Measurements from ENCODE around the gene MECP2.
A peak's percentile ranks its signal among the peaks of the same experiment; 100 is the strongest.

MECP2 gene

GRCh38 chrX:154138857-154139256, 41.3 kb upstream of the MECP2 start:
- no peaks in the 10 kb centered on the region for H4K20me1 ChIP-seq (ENCODE audit: low read depth, low read length)
- no peak overlapping the region for H3K4me2 ChIP-seq (ENCODE audit: low read depth, low read length, poor library complexity, severe bottlenecking)
- H2AFZ ChIP-seq (ENCODE audit: low read depth, low read length, severe bottlenecking), result no peak overlapping the region
- TF ChIP-seq EZH2phosphoT487 (conservative IDR thresholded peaks at IDR 0.05; ENCODE audit: low read length) (no peak), CTCF (IDR thresholded peaks at IDR 0.05; ENCODE audit: insufficient read depth, low read length, poor library complexity, severe bottlenecking) (no peak)
- H3K79me2 ChIP-seq (ENCODE audit: insufficient read depth, low read length), result no peaks in the 10 kb centered on the region
- no peaks in the 10 kb centered on the region for H3K9me3 ChIP-seq (ENCODE audit: insufficient read depth, low read length)
- no peak overlapping the region for H3K27ac ChIP-seq (ENCODE audit: low read depth, low read length)
- H3K9me2 ChIP-seq (replicated peaks; ENCODE audit: insufficient read depth, low read length), result no peaks in the 10 kb centered on the region
- H3F3A ChIP-seq (ENCODE audit: insufficient read depth), result no peaks in the 10 kb centered on the region
- H3K36me3 ChIP-seq (ENCODE audit: low read length), result no peaks in the 10 kb centered on the region
- H3K27me3 ChIP-seq (ENCODE audit: low read length), result no peaks in the 10 kb centered on the region
- H3K9ac ChIP-seq (ENCODE audit: low read length), result no peak overlapping the region
- H3K4me3 ChIP-seq (ENCODE audit: insufficient read depth, low read length, poor library complexity, severe bottlenecking), result no peak overlapping the region

- Histone ChIP-seq H4K20me1 (ENCODE audit: low read depth, low read length) (no peaks in the 10 kb centered on the region), H3K4me2 (ENCODE audit: low read depth, low read length, poor library complexity, severe bottlenecking) (peak overlapping the region; percentile 39), H3K36me3 (ENCODE audit: low read length) (no peaks in the 10 kb centered on the region), H3K27me3 (ENCODE audit: low read length) (no peaks in the 10 kb centered on the region), H3F3A (ENCODE audit: insufficient read depth) (no peaks in the 10 kb centered on the region), H3K79me2 (ENCODE audit: insufficient read depth, low read length) (no peaks in the 10 kb centered on the region), H3K4me3 (ENCODE audit: insufficient read depth, low read length, poor library complexity, severe bottlenecking) (no peak overlapping the region), H3K9ac (ENCODE audit: low read length) (no peak overlapping the region), H2AFZ (ENCODE audit: low read depth, low read length, severe bottlenecking) (peak overlapping the region; percentile 68), H3K27ac (ENCODE audit: low read depth, low read length) (no peak overlapping the region), H3K9me3 (ENCODE audit: insufficient read depth, low read length) (no peaks in the 10 kb centered on the region), H3K9me2 (replicated peaks; ENCODE audit: insufficient read depth, low read length) (no peaks in the 10 kb centered on the region)
- TF ChIP-seq CTCF (IDR thresholded peaks at IDR 0.05; ENCODE audit: insufficient read depth, low read length, poor library complexity, severe bottlenecking) (peak; percentile 60), EZH2phosphoT487 (conservative IDR thresholded peaks at IDR 0.05; ENCODE audit: low read length) (no peak)
These were observed 39.2 kb upstream of the MECP2 start for GRCh38 chrX:154136627-154137161.

- H3K27me3 ChIP-seq (ENCODE audit: low read length), result no peaks in the 10 kb centered on the region
- H3F3A ChIP-seq (ENCODE audit: insufficient read depth), result no peaks in the 10 kb centered on the region
- no peak overlapping the region for H3K27ac ChIP-seq (ENCODE audit: low read depth, low read length)
- TF ChIP-seq EZH2phosphoT487 (conservative IDR thresholded peaks at IDR 0.05; ENCODE audit: low read length) (no peak), CTCF (IDR thresholded peaks at IDR 0.05; ENCODE audit: insufficient read depth, low read length, poor library complexity, severe bottlenecking) (no peak)
- no peaks in the 10 kb centered on the region for H3K9me2 ChIP-seq (replicated peaks; ENCODE audit: insufficient read depth, low read length)
- H4K20me1 ChIP-seq (ENCODE audit: low read depth, low read length), result no peaks in the 10 kb centered on the region
- H3K36me3 ChIP-seq (ENCODE audit: low read length), result no peaks in the 10 kb centered on the region
- no peak overlapping the region for H3K4me3 ChIP-seq (ENCODE audit: insufficient read depth, low read length, poor library complexity, severe bottlenecking)
- H2AFZ ChIP-seq (ENCODE audit: low read depth, low read length, severe bottlenecking), result no peak overlapping the region
- H3K79me2 ChIP-seq (ENCODE audit: insufficient read depth, low read length), result no peaks in the 10 kb centered on the region
- H3K9me3 ChIP-seq (ENCODE audit: insufficient read depth, low read length), result no peaks in the 10 kb centered on the region
- no peak overlapping the region for H3K9ac ChIP-seq (ENCODE audit: low read length)
- no peak overlapping the region for H3K4me2 ChIP-seq (ENCODE audit: low read depth, low read length, poor library complexity, severe bottlenecking)
These were observed 38.1 kb upstream of the MECP2 start for GRCh38 chrX:154135458-154136229.
